ENCODE results near the gene PRICKLE1.

Gene PRICKLE1

DNA sequence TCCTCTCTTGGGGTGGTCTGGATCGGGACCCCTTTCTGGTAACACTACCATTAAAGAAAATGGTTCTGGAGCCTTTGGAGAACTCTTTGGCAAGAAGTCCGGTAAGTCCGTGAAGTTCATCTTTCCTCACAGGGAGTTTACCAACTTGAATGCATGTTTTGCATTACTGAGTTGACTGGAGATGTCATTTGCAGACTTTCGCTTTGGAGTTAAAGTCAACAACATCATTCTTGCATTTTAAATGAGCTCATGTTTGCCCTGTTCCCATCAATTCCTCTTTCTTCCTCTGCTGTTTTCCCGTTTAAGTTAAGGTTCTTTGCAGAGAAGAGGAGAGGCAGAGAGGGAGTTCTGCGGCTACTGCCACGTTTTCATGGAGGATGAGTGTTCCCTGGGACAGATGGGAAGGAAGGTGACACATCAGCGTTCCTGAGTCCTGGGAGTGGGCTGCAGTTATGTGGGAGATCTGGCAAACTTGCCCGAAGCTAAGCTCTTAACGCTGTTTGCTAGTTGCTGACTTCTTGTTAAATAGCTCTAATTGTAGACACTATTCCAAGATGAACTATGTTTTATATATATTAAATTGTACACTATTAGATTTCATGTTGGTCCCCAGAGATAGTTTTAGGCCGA, 18.8 kb upstream of the PRICKLE1 start:
- no peak overlapping the region for H3K27ac ChIP-seq

GRCh38 chr12:42607584-42608058, 18.1 kb upstream of the PRICKLE1 start:
- TF ChIP-seq CTCF (conservative IDR thresholded peaks at IDR 0.05) = no peak
- no peak overlapping the region for H3K27ac ChIP-seq

More for the DNA sequence above, 18.8 kb upstream of the PRICKLE1 start:
- no peak for TF ChIP-seq CTCF (conservative IDR thresholded peaks at IDR 0.05)

GRCh38 chr12:42606471-42606870, 16.9 kb upstream of the PRICKLE1 start:
- TF ChIP-seq CTCF (conservative IDR thresholded peaks at IDR 0.05) = no peak
- no peak overlapping the region for H3K27ac ChIP-seq

- TF ChIP-seq CTCF (conservative IDR thresholded peaks at IDR 0.05) = no peak
- no peak overlapping the region for H3K27ac ChIP-seq
Observed at GRCh38 chr12:42605685-42606084, 16.1 kb upstream of the PRICKLE1 start.

DNA sequence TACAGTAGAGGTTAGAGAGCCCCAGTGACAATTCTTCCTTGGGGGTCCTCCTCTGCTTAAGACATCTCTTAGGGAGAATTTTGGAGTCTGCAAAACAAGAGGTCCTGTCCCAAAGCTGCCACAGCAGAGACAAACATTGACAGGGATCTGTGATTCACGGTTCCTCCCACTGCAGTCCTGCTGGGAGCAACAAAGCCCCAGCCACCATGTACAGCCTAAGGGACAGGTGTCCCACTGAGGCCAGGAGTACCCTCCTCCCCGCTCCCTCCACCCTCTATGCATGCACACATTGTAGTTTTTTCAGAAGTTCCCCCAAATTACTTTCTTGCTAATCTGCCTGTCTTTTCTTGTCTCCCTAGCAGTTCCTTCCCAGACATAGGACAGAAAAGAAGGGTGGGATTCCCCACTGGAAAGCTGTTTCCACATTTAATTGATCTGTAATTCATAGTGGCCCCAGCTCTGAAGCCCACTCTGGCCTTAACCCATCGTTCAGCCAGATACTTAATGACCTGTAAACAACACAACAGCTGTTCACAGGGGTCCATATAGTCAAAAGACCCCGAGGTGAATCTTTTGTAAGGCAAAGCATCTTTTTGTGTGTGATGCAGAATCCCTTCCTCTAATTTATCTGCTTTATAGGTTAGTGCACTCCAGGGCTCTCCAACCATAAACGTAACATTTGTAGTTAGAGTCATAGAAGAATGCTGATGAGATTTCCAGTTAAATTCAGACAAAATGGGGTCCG, 13.9 kb upstream of the PRICKLE1 start:
- no peak overlapping the region for H3K27ac ChIP-seq
- no peak for TF ChIP-seq CTCF (conservative IDR thresholded peaks at IDR 0.05)

- peak overlapping the region; percentile 42 for H3K27ac ChIP-seq
- no peak for TF ChIP-seq CTCF (conservative IDR thresholded peaks at IDR 0.05)
Observed at GRCh38 chr12:42593874-42594273, 4.3 kb upstream of the PRICKLE1 start.

DNA sequence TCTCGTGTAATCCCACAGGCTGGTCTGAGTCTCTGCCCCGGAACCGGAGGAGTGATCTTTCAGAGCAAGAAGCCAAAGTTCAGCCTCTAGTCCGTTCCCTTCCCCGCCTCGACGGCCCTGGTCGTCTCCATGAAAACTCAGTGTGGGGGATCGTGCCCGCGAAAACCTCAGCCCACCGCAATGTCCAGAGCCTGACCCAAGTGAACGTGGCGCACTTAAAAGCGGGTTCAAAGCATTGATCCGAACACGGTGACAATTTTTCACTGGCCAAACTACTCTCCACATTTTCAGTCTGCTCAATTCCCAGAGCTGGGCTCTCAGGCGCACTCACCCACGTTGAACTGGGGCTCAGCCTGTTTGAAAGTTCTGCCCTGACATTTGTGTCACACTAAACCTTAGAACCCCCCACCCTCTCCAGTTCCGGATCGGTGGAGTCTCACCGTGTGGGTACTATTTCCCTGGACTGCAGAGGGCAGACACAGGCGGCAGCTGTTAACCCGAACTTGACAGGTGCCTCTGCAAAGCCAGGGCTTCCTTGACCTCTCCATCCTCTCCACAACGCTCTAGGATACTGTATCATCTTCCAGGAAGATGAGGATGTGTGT, 886 bp upstream of the PRICKLE1 start:
- no peak overlapping the region; the same call in 1 of the 2 replicates for H3K27ac ChIP-seq
- peak; percentile 33; the same call in 1 of the 2 replicates for TF ChIP-seq CTCF (conservative IDR thresholded peaks at IDR 0.05)

Measured in VCaP (cell line).